Transverse colon (tissue), 4 donors: ENCODE data around the gene ZNF423.

Experiments used
- POLR2A ChIP-seq: fragments of 450-650 bp; IDR thresholded peaks from one replicate; pipeline ENCODE4 v1.6.1; 2016; ENCODE audit warnings: antibody characterized with exemption, mild to moderate bottlenecking, moderate library complexity
- POLR2AphosphoS5 ChIP-seq, 3 donors: sonication (generic); formaldehyde crosslinking; IDR thresholded peaks; one replicate each; pipeline ENCODE4 v1.6.1; 2016; ENCODE audit warnings: antibody characterized with exemption in 3 of 3
- TF ChIP-seq, protein P1 (sequence below), 5 experiments: fragments of 200-600 bp in 3 of 5; fragments of 450-650 bp in 2 of 5; sonication (generic) in 3 of 5; IDR thresholded peaks; 1 replicate in 2 of 5; 2 replicates in 3 of 5; pipeline ENCODE4 v1.5.1; 2016 to 2017; ENCODE audit warnings: antibody characterized with exemption in 5 of 5, inconsistent platforms in 3 of 5, mild to moderate bottlenecking in 2 of 5, moderate library complexity in 1 of 5

DNA sequence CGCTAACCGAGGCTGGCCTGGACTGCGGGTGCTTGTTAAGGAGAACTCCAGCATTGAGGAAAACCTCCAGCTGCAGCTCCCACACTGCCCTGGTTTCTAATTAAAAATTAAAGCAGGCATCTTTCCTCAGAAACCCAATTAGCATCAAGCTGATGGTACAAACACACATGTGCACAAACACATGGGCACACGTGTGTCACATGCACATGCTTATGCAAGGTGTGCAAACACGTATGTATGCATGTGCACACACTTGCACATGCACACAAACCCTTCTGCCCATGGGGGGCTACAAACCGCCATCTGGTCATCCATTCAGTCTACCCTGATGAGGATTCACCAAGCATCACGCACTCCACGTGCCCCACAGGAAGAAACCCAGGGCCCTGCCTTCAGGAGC lies 182.5 kb downstream of the ZNF423 start:
- TF ChIP-seq, protein P1, sequence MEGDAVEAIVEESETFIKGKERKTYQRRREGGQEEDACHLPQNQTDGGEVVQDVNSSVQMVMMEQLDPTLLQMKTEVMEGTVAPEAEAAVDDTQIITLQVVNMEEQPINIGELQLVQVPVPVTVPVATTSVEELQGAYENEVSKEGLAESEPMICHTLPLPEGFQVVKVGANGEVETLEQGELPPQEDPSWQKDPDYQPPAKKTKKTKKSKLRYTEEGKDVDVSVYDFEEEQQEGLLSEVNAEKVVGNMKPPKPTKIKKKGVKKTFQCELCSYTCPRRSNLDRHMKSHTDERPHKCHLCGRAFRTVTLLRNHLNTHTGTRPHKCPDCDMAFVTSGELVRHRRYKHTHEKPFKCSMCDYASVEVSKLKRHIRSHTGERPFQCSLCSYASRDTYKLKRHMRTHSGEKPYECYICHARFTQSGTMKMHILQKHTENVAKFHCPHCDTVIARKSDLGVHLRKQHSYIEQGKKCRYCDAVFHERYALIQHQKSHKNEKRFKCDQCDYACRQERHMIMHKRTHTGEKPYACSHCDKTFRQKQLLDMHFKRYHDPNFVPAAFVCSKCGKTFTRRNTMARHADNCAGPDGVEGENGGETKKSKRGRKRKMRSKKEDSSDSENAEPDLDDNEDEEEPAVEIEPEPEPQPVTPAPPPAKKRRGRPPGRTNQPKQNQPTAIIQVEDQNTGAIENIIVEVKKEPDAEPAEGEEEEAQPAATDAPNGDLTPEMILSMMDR (IDR thresholded peaks at IDR 0.05), result no peak
- no peak for TF ChIP-seq POLR2AphosphoS5 (IDR thresholded peaks at IDR 0.05)
- no peak for TF ChIP-seq POLR2A
